GM12878 (cell line): Measurements from ENCODE around the gene NUP54. TPM values are rescaled to one million over a fixed set of nuclear protein-coding genes. Genes with fewer than 3 reads are reported as not detected.

Experiments
- ATF2 ChIP-seq: IDR thresholded peaks from 2 replicates; pipeline ENCODE4 v1.6.1; 2012; ENCODE audit warnings: low read length, inconsistent platforms
- ESRRA ChIP-seq: IDR thresholded peaks from 2 replicates; pipeline ENCODE4 v1.6.1; 2012; ENCODE audit warnings: mild to moderate bottlenecking, low read length, improper control_type of control experiment
- GATAD2B ChIP-seq: fragments of 450-650 bp; conservative IDR thresholded peaks from 2 replicates; pipeline ENCODE4 v1.6.1; 2017; ENCODE audit warnings: low read depth, mild to moderate bottlenecking, moderate library complexity
- MYB ChIP-seq: fragments of 150-350 bp; IDR thresholded peaks from 2 replicates; pipeline ENCODE4 v1.6.1; 2014; ENCODE audit warnings: mild to moderate bottlenecking, low read depth, low read length, borderline replicate concordance
- RBBP5 ChIP-seq: fragments of 200-600 bp; sonication (generic); conservative IDR thresholded peaks from 2 replicates; pipeline ENCODE4 v1.6.1; 2016
- SMAD5 ChIP-seq: IDR thresholded peaks from 2 replicates; pipeline ENCODE4 v1.6.1; 2016; ENCODE audit warnings: antibody characterized with exemption, low read depth
- SMC3 ChIP-seq: IDR thresholded peaks from 2 replicates; pipeline ENCODE4 v1.6.1; 2011; ENCODE audit warnings: low read length, improper control_type of control experiment, borderline replicate concordance
- SP1 ChIP-seq: IDR thresholded peaks from one replicate; pipeline ENCODE4 v1.6.1; 2011; ENCODE audit warnings: low read depth, low read length
- SPI1 ChIP-seq: IDR thresholded peaks from 2 replicates; pipeline ENCODE4 v1.6.1; 2011; ENCODE audit warnings: low read depth, mild to moderate bottlenecking, low read length, moderate library complexity, borderline replicate concordance; ENCODE audit not compliant: insufficient read depth
- polyA plus RNA-seq, 11 experiments: library from polyadenylated mRNA; depleted of rRNA in 4 of 11; unstranded in 6 of 11; stranded (reverse) in 5 of 11; fragments of >200 nt; fragmentation: Nextera tagmentation in 4 of 11; fragmentation: Illumina TruSeq in 1 of 11; extraction: Ambion mirVana in 4 of 11; extraction: Trizol in 1 of 11; gene quantifications; 1 replicate in 1 of 11; 2 replicates in 10 of 11; pipeline versions ENCODE4 v1.2.1 to v1.2.3, GENCODE V29; 2011 to 2016; ENCODE audit warnings: inconsistent platforms in 2 of 11, missing spikeins in 2 of 11, low read depth in 1 of 11
- total RNA-seq, 4 experiments: library from RNA; depleted of rRNA in 3 of 4; stranded (reverse); fragments of >200 nt in 3 of 4; fragmentation: Illumina TruSeq in 1 of 4; extraction: Trizol in 1 of 4; gene quantifications; 2 replicates each; pipeline versions ENCODE4 v1.2.1 to v1.2.3, GENCODE V29; 2013 to 2021
- TF ChIP-seq, protein P1 (sequence below): IDR thresholded peaks from 2 replicates; pipeline ENCODE4 v1.6.1; 2012; ENCODE audit warnings: low read depth, low read length, improper control_type of control experiment
- TF ChIP-seq, protein P2 (sequence below), 3 experiments: IDR thresholded peaks in 2 of 3; conservative IDR thresholded peaks in 1 of 3; 2 replicates each; pipeline ENCODE4 v1.5.1; 2011; ENCODE audit warnings: low read depth in 3 of 3, low read length in 3 of 3, mild to moderate bottlenecking in 3 of 3, control low read depth in 2 of 3, moderate library complexity in 2 of 3, inconsistent platforms in 1 of 3, mixed read lengths in 1 of 3; ENCODE audit not compliant: control insufficient read depth in 2 of 3, insufficient read depth in 1 of 3; ENCODE audit errors: extremely low read depth in 1 of 3
- TF ChIP-seq, protein P3 (sequence below): fragments of 450-650 bp; IDR thresholded peaks from 2 replicates; pipeline ENCODE4 v1.6.1; 2016; ENCODE audit warnings: mild to moderate bottlenecking
- TF ChIP-seq, protein P4 (sequence below): fragments of 450-650 bp; IDR thresholded peaks from 2 replicates; pipeline ENCODE4 v1.6.1; 2017; ENCODE audit warnings: mild to moderate bottlenecking

The NUP54 gene
- total and polyA plus RNA-seq, 10 of the 15 experiments (the other 5 are each of a cell fraction or from before 2014, with no cell fraction given) = 17.5 to 69.0 (median 42.3) TPM

GRCh38 chr4:76067652-76068286, 80.4 kb downstream of the NUP54 start (continued):
- TF ChIP-seq, protein P1, sequence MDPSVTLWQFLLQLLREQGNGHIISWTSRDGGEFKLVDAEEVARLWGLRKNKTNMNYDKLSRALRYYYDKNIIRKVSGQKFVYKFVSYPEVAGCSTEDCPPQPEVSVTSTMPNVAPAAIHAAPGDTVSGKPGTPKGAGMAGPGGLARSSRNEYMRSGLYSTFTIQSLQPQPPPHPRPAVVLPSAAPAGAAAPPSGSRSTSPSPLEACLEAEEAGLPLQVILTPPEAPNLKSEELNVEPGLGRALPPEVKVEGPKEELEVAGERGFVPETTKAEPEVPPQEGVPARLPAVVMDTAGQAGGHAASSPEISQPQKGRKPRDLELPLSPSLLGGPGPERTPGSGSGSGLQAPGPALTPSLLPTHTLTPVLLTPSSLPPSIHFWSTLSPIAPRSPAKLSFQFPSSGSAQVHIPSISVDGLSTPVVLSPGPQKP = no peak
- TF ChIP-seq, protein P2, sequence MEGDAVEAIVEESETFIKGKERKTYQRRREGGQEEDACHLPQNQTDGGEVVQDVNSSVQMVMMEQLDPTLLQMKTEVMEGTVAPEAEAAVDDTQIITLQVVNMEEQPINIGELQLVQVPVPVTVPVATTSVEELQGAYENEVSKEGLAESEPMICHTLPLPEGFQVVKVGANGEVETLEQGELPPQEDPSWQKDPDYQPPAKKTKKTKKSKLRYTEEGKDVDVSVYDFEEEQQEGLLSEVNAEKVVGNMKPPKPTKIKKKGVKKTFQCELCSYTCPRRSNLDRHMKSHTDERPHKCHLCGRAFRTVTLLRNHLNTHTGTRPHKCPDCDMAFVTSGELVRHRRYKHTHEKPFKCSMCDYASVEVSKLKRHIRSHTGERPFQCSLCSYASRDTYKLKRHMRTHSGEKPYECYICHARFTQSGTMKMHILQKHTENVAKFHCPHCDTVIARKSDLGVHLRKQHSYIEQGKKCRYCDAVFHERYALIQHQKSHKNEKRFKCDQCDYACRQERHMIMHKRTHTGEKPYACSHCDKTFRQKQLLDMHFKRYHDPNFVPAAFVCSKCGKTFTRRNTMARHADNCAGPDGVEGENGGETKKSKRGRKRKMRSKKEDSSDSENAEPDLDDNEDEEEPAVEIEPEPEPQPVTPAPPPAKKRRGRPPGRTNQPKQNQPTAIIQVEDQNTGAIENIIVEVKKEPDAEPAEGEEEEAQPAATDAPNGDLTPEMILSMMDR (IDR thresholded peaks at IDR 0.05 in 2 of 3, conservative IDR thresholded peaks at IDR 0.05 in 1 of 3; ENCODE audit: control insufficient read depth in 2 of 3, extremely low read depth in 1 of 3, insufficient read depth in 1 of 3, low read depth in 3 of 3, low read length in 3 of 3) = peak; percentile 76 to 86 (median 79)
- TF ChIP-seq SPI1 (no peak), GATAD2B (no peak), RBBP5 (no peak), ESRRA (no peak), SMAD5 (no peak), MYB (no peak), ATF2 (0 out of 2 replicates have a peak, but pooled peaks have one; percentile 23), SP1 (no peak), SMC3 (peak; percentile 96)
- TF ChIP-seq, protein P3, sequence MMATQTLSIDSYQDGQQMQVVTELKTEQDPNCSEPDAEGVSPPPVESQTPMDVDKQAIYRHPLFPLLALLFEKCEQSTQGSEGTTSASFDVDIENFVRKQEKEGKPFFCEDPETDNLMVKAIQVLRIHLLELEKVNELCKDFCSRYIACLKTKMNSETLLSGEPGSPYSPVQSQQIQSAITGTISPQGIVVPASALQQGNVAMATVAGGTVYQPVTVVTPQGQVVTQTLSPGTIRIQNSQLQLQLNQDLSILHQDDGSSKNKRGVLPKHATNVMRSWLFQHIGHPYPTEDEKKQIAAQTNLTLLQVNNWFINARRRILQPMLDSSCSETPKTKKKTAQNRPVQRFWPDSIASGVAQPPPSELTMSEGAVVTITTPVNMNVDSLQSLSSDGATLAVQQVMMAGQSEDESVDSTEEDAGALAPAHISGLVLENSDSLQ = no peak
- TF ChIP-seq, protein P4, sequence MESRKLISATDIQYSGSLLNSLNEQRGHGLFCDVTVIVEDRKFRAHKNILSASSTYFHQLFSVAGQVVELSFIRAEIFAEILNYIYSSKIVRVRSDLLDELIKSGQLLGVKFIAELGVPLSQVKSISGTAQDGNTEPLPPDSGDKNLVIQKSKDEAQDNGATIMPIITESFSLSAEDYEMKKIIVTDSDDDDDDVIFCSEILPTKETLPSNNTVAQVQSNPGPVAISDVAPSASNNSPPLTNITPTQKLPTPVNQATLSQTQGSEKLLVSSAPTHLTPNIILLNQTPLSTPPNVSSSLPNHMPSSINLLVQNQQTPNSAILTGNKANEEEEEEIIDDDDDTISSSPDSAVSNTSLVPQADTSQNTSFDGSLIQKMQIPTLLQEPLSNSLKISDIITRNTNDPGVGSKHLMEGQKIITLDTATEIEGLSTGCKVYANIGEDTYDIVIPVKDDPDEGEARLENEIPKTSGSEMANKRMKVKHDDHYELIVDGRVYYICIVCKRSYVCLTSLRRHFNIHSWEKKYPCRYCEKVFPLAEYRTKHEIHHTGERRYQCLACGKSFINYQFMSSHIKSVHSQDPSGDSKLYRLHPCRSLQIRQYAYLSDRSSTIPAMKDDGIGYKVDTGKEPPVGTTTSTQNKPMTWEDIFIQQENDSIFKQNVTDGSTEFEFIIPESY = no peak
- TF ChIP-seq, all 136 proteins: peak for 6
